ENCODE data around the gene NOL3. TPM values are rescaled to one million over a fixed set of nuclear protein-coding genes. Genes with fewer than 3 reads are reported as not detected.

NOL3 gene
- total RNA-seq, 1 donor from 2014 or later, result 19.2 TPM

DNA sequence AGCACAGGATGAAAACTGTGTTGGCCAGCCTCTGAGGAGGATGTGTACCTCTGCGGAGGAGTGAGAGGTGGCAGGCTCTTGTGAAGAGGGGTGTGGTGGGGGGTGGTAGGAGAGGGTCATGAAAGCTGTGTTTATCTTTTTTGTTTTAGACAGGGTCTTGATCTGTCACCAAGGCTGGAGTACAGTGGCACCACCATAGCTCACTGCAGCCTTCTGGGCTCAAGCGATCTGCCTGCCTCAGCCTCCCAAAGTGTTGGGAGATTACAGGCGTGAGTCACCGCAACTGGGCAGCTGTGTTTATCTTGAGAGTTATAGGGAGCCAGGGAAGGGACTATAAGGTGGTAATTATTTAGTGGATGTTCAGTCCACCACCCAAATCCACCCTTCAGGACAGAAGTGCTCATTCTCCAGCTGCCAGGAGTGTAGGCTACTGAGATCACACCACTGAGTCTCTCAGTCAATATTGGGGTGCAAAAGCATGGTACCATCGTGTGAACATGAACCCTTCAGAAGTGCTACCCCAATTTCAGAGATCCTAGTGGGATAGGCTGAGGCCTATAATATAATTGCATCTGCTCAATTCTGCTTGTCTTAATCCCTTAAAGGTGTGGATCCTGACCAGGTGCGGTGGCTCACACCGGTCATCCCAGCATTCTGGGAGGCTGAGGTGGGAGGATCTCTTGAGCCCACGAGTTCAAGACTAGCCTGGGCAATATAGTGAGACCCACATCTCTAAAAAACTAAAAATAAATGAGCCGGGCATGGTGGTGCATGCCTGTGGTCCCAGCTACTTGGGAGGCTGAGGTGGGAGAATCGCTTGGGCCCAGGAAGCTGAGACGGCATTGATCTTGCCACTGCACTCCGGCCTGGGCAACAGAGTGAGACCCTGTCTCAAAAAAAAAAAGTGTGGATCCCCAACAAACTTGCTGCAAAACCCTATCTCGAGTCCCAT, 20.4 kb downstream of the NOL3 start:
- Histone ChIP-seq H3K27me3 (no peaks in the 10 kb centered on the region), H3K4me3 (no peak overlapping the region), H3K27ac (no peak overlapping the region), H3K36me3 (peaks cover 3 to 17% of the 10 kb centered on the region in 2 donors), H3K9me3 (no peaks in the 10 kb centered on the region), H3K4me1 (peaks cover 30% of the 10 kb centered on the region)
- no peak for DNase-seq (ENCODE audit: extremely low spot score in 2 of 2)
- no peak for TF ChIP-seq POLR2A (IDR thresholded peaks at IDR 0.05)
- TF ChIP-seq CTCF (IDR thresholded peaks at IDR 0.05), result no peak
- TF ChIP-seq POLR2AphosphoS5 (IDR thresholded peaks at IDR 0.05; ENCODE audit: insufficient read depth in 1 of 2, low read depth in 1 of 2), result no peak
- intact Hi-C loops (cut with DNase I), result loop anchor here (5.0 kb wide), 1 partner anchor 173 kb away; no protein-coding TSS in a partner anchor

DNA sequence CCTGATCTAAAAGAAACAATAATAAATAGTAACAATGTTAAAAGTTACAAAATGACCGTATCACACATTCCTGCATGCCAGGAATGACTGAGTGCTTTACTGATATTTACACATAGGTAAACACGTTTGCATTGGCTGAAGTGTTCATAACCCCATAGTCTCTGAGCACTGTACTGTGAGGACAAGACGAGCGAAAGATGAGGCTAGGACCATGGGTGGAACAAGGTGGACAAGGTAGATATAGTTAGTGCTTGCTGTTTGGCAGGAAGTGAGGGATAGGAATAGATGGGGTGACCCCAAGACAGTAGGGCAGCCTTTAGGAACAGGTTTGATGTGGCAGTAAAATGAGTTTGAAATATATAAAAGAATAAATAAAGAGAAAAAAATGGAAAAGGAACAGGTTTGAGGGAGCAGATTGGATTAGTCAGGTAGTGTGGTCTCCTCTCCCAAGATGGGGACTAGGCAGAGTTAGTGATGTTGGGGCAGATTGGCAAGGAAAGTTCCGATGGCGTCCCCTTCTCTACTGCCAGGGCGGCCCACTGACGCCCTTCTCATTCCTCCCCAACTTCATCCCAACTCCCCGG, 21.2 kb downstream of the NOL3 start:
- peaks cover 3 to 25% of the 10 kb centered on the region in 2 donors for H3K36me3 ChIP-seq
- H3K27ac ChIP-seq, result peak overlapping the region; percentile 75
- no peaks in the 10 kb centered on the region for H3K27me3 ChIP-seq
- peak overlapping the region in 1 of 2 donors; percentile 93 for H3K4me3 ChIP-seq
- DNase-seq (ENCODE audit: extremely low spot score in 2 of 2), result no peak
- no peak for TF ChIP-seq CTCF (IDR thresholded peaks at IDR 0.05)
- TF ChIP-seq POLR2AphosphoS5 (IDR thresholded peaks at IDR 0.05; ENCODE audit: insufficient read depth in 1 of 2, low read depth in 1 of 2), result no peak
- no peak for TF ChIP-seq POLR2A (IDR thresholded peaks at IDR 0.05)
- no peaks in the 10 kb centered on the region for H3K9me3 ChIP-seq
- H3K4me1 ChIP-seq, result peaks cover 28% of the 10 kb centered on the region
- intact Hi-C loops (cut with DNase I), result loop anchor here (5.0 kb wide), 1 partner anchor 174 kb away; no protein-coding TSS in a partner anchor

DNA sequence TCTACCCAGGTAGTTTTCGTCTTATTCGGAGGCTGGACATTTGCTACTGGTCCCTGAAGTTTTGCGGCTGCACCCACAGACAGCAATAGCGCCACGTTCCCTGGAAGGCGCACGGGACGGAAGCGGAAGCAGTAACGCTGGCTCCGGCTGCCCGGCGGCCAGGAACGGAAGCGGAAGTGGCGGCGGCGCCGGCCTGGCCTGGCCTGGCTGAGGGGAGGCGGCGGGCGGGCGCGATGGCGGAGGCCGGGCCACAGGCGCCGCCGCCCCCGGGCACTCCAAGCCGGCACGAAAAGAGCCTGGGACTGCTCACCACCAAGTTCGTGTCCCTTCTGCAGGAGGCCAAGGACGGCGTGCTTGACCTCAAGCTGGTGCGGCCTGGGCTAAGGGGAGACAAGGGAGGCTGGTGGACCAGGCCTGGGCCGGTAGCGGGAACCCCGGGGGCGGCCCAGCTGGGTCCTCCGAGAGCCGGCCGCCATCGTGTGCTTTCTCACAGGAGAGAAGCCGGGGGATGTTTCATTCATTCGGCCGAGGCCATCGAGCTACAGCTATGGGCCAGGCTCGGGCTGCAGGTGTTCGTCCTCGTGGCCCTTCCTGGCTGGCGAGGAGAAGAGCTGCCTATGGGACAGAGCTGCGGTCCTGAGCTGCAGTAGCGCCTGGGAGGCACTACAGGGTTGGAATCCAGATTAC, 21.8 kb downstream of the NOL3 start, which contains the start of gene E2F4:
E2F4 (plus strand) TSS at position 161 of the 687 bp plus-strand sequence; CDS start at position 234, 73 bp downstream.
- intact Hi-C loops (cut with DNase I), result loop anchor here (5.0 kb wide), 1 partner anchor 175 kb away; no protein-coding TSS in a partner anchor

More for the DNA sequence above, 21.8 kb downstream of the NOL3 start, which contains the start of gene E2F4:
- Histone ChIP-seq H3K4me3 (peak within 1 kb of the TSS; percentile 88 to 93), H3K4me1 (peaks cover 28% of the 10 kb centered on the region), H3K27me3 (no peaks in the 10 kb centered on the region), H3K27ac (peak within 1 kb of the TSS; percentile 75), H3K36me3 (peaks cover 7 to 31% of the 10 kb centered on the region in 2 donors), H3K9me3 (no peaks in the 10 kb centered on the region)
- TF ChIP-seq POLR2AphosphoS5 (IDR thresholded peaks at IDR 0.05; ENCODE audit: insufficient read depth in 1 of 2, low read depth in 1 of 2), result peak; percentile 75 to 93
- TF ChIP-seq CTCF (IDR thresholded peaks at IDR 0.05), result peak in 1 of 3 experiments; percentile 19
- TF ChIP-seq POLR2A (IDR thresholded peaks at IDR 0.05), result peak in 1 of 2 donors; percentile 57
- DNase-seq (ENCODE audit: extremely low spot score in 2 of 2), result no peak
